Measurements from ENCODE around the gene DENND1B.
"Not testable (repeated sequence)": the region's sequence is repeated elsewhere in the genome, so short reads cannot be mapped to it uniquely, and the experiment has no call there.

Gene DENND1B

GRCh38 chr1:197622371-197622770, 152.9 kb downstream of the DENND1B start:
- DNase-seq (ENCODE audit: low read depth), result no peak

- DNase-seq (ENCODE audit: low read depth), result no peak
These were observed 153.5 kb downstream of the DENND1B start for GRCh38 chr1:197621761-197622160.

- no peak for DNase-seq (ENCODE audit: low read depth)
These were observed 154.5 kb downstream of the DENND1B start for GRCh38 chr1:197620714-197621163.

- peak; percentile 17 for DNase-seq (ENCODE audit: low read depth)
These were observed 156.2 kb downstream of the DENND1B start for GRCh38 chr1:197619008-197619640.

- no peak for DNase-seq (ENCODE audit: low read depth)
These were observed 157.2 kb downstream of the DENND1B start for GRCh38 chr1:197618061-197618460.

- no peak for DNase-seq (ENCODE audit: low read depth)
These were observed 159.6 kb downstream of the DENND1B start for GRCh38 chr1:197615693-197616011.

GRCh38 chr1:197614916-197615692, 160.2 kb downstream of the DENND1B start:
- DNase-seq (ENCODE audit: low read depth), result peak; percentile 25

- no peak for DNase-seq (ENCODE audit: low read depth)
These were observed 169.0 kb downstream of the DENND1B start for GRCh38 chr1:197606168-197606845.

- no peak for DNase-seq (ENCODE audit: low read depth)
These were observed 171.0 kb downstream of the DENND1B start for GRCh38 chr1:197604302-197604701.

GRCh38 chr1:197600751-197601150, 174.5 kb downstream of the DENND1B start:
- DNase-seq (ENCODE audit: low read depth), result no peak

GRCh38 chr1:197599789-197600188, 175.5 kb downstream of the DENND1B start:
- no peak for DNase-seq (ENCODE audit: low read depth)

GRCh38 chr1:197598935-197599334, 176.3 kb downstream of the DENND1B start:
- no peak for DNase-seq (ENCODE audit: low read depth)

GRCh38 chr1:197595304-197595904, 179.9 kb downstream of the DENND1B start:
- DNase-seq (ENCODE audit: low read depth), result no peak

- DNase-seq (ENCODE audit: low read depth), result no peak
These were observed 184.6 kb downstream of the DENND1B start for GRCh38 chr1:197590687-197591086.

GRCh38 chr1:197585809-197586208, 189.5 kb downstream of the DENND1B start:
- no peak for DNase-seq (ENCODE audit: low read depth)

- no peak for DNase-seq (ENCODE audit: low read depth)
These were observed 197.7 kb downstream of the DENND1B start for GRCh38 chr1:197577580-197577979.

GRCh38 chr1:197575531-197575930, 199.7 kb downstream of the DENND1B start:
- DNase-seq (ENCODE audit: low read depth), result not testable (repeated sequence)

GRCh38 chr1:197572169-197572568, 203.1 kb downstream of the DENND1B start:
- DNase-seq (ENCODE audit: low read depth), result no peak

- no peak for DNase-seq (ENCODE audit: low read depth)
These were observed 207.8 kb downstream of the DENND1B start for GRCh38 chr1:197567442-197567841.

GRCh38 chr1:197561041-197561440, 214.2 kb downstream of the DENND1B start:
- no peak for DNase-seq (ENCODE audit: low read depth)

- no peak for DNase-seq (ENCODE audit: low read depth)
These were observed 215.6 kb downstream of the DENND1B start for GRCh38 chr1:197559655-197560054.

GRCh38 chr1:197559244-197559643, 216.0 kb downstream of the DENND1B start:
- DNase-seq (ENCODE audit: low read depth), result no peak

GRCh38 chr1:197557302-197557701, 218.0 kb downstream of the DENND1B start:
- peak; percentile 1 for DNase-seq (ENCODE audit: low read depth)

Data from fibroblast of gingiva (primary cell).